ENCODE measurements around the gene HCFC1R1. TPM values are rescaled to one million over a fixed set of nuclear protein-coding genes. Genes with fewer than 3 reads are reported as not detected.

Gene HCFC1R1
- total and polyA plus RNA-seq, 2 of the 8 experiments (the other 6 are each of a cell fraction or from before 2014, with no cell fraction given), result 72.7 to 138 TPM

DNA sequence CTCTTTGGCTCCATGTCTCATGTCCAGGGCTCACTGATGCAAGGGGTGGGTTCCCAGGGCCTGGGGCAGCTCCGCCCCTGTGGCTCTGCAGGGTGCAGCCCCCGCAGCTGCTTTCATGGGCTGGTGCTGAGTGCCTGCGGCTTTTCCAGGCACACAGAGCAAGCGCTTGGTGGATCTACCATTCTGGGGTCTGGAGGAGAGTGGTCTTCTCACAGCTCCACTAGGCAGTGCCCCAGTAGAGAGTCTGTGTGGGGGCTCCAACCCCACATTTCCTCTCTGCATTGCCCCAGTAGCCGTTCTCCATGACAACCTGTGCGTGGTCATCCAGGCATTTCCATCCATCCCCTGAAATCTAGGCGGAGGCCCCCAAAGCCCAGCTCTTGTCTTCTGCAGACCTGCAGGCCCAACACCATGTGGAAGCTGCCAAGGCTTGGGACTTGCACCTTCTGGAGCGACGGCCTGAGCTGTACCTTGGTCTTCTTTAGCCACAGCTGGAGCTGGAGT, 46.9 kb upstream of the HCFC1R1 start (continued):
- TF ChIP-seq, protein P1, sequence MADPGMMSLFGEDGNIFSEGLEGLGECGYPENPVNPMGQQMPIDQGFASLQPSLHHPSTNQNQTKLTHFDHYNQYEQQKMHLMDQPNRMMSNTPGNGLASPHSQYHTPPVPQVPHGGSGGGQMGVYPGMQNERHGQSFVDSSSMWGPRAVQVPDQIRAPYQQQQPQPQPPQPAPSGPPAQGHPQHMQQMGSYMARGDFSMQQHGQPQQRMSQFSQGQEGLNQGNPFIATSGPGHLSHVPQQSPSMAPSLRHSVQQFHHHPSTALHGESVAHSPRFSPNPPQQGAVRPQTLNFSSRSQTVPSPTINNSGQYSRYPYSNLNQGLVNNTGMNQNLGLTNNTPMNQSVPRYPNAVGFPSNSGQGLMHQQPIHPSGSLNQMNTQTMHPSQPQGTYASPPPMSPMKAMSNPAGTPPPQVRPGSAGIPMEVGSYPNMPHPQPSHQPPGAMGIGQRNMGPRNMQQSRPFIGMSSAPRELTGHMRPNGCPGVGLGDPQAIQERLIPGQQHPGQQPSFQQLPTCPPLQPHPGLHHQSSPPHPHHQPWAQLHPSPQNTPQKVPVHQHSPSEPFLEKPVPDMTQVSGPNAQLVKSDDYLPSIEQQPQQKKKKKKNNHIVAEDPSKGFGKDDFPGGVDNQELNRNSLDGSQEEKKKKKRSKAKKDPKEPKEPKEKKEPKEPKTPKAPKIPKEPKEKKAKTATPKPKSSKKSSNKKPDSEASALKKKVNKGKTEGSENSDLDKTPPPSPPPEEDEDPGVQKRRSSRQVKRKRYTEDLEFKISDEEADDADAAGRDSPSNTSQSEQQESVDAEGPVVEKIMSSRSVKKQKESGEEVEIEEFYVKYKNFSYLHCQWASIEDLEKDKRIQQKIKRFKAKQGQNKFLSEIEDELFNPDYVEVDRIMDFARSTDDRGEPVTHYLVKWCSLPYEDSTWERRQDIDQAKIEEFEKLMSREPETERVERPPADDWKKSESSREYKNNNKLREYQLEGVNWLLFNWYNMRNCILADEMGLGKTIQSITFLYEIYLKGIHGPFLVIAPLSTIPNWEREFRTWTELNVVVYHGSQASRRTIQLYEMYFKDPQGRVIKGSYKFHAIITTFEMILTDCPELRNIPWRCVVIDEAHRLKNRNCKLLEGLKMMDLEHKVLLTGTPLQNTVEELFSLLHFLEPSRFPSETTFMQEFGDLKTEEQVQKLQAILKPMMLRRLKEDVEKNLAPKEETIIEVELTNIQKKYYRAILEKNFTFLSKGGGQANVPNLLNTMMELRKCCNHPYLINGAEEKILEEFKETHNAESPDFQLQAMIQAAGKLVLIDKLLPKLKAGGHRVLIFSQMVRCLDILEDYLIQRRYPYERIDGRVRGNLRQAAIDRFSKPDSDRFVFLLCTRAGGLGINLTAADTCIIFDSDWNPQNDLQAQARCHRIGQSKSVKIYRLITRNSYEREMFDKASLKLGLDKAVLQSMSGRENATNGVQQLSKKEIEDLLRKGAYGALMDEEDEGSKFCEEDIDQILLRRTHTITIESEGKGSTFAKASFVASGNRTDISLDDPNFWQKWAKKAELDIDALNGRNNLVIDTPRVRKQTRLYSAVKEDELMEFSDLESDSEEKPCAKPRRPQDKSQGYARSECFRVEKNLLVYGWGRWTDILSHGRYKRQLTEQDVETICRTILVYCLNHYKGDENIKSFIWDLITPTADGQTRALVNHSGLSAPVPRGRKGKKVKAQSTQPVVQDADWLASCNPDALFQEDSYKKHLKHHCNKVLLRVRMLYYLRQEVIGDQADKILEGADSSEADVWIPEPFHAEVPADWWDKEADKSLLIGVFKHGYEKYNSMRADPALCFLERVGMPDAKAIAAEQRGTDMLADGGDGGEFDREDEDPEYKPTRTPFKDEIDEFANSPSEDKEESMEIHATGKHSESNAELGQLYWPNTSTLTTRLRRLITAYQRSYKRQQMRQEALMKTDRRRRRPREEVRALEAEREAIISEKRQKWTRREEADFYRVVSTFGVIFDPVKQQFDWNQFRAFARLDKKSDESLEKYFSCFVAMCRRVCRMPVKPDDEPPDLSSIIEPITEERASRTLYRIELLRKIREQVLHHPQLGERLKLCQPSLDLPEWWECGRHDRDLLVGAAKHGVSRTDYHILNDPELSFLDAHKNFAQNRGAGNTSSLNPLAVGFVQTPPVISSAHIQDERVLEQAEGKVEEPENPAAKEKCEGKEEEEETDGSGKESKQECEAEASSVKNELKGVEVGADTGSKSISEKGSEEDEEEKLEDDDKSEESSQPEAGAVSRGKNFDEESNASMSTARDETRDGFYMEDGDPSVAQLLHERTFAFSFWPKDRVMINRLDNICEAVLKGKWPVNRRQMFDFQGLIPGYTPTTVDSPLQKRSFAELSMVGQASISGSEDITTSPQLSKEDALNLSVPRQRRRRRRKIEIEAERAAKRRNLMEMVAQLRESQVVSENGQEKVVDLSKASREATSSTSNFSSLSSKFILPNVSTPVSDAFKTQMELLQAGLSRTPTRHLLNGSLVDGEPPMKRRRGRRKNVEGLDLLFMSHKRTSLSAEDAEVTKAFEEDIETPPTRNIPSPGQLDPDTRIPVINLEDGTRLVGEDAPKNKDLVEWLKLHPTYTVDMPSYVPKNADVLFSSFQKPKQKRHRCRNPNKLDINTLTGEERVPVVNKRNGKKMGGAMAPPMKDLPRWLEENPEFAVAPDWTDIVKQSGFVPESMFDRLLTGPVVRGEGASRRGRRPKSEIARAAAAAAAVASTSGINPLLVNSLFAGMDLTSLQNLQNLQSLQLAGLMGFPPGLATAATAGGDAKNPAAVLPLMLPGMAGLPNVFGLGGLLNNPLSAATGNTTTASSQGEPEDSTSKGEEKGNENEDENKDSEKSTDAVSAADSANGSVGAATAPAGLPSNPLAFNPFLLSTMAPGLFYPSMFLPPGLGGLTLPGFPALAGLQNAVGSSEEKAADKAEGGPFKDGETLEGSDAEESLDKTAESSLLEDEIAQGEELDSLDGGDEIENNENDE (IDR thresholded peaks at IDR 0.05; ENCODE audit: insufficient replicate concordance, low read length), result no peak

Measured in H1 (cell line).